GM10266 (cell line): ENCODE measurements around the gene IL17C.
A peak's percentile ranks its signal among the peaks of the same experiment; 100 is the strongest.

Source experiments
- DNase-seq: peaks from one replicate; pipeline ENCODE4 v3.0.0; 2012; ENCODE audit errors: extremely low spot score
- CTCF ChIP-seq: IDR thresholded peaks from 2 replicates; pipeline ENCODE4 v1.5.1; 2012; ENCODE audit warnings: mild to moderate bottlenecking, low read depth; ENCODE audit not compliant: control insufficient read depth, insufficient read depth; ENCODE audit errors: missing control alignments

IL17C gene

GRCh38 chr16:88686062-88686438 is 47.7 kb downstream of the IL17C start:
- TF ChIP-seq CTCF = no peak
- no peak for DNase-seq

- peak; percentile 95 for DNase-seq
- TF ChIP-seq CTCF = no peak
Measured at GRCh38 chr16:88686439-88687253, 48.3 kb downstream of the IL17C start, which contains the start of gene SNAI3. Gene SNAI3 (minus strand): TSS chr16:88686507. CDS start chr16:88686406, 101 bp downstream.

GRCh38 chr16:88687254-88687576 is 48.8 kb downstream of the IL17C start:
- DNase-seq = no peak
- TF ChIP-seq CTCF = no peak

GRCh38 chr16:88687676-88688012 is 49.3 kb downstream of the IL17C start:
- no peak for DNase-seq
- TF ChIP-seq CTCF = no peak

DNA sequence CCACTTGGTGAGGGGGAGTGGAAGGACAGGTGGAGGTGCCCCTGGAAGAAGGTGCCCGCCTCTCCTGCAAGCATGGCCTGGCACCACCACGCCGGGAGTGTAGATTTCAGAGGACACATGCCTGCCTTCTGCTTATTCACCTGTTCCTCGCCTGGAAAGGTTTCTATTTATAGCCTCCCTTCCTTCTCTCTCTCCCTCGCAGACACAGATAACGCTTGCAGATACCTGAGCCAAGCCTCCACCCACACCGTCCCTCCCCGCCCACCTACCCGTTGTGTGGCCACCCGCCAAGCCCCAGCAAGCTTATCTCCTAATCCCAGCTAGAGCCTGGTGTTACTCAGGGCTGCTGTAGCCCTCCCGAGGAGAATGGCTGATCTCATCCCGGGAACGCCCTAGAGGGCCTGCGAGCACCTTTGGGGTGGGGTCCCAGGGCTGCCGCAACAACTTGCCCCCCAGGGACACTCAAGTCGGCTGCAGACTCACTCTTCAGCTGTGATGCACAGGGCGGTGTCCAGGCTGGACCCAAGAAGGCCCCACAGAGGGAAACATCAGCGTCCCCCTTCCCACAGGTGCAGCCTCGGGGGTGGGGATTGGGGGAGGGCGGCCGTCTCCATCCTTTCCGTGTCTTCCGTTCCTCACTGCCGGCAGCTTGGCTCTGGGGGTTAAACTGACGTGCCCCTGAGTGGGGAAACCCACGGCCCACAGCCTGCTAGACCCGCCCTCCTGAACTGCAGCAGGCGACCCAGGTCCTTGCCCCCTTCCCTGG is 49.8 kb downstream of the IL17C start:
- no peak for DNase-seq
- no peak for TF ChIP-seq CTCF
